Right ventricle myocardium superior (tissue), 1 donor: Measurements from ENCODE around the gene CHRD. TPM values are rescaled to one million over a fixed set of nuclear protein-coding genes. Genes with fewer than 3 reads are reported as not detected.
"Not testable (repeated sequence)": the region's sequence is repeated elsewhere in the genome, so short reads cannot be mapped to it uniquely, and the experiment has no call there.

Experiments
- ATAC-seq: fragments of 200-7000 bp; cut with Tn5 transposase; one replicate; pipeline ENCODE4 v1.9.1; 2020; ENCODE audit warnings: mild to moderate bottlenecking; ENCODE audit not compliant: poor library complexity
- DNase-seq: peaks from one replicate; pipeline ENCODE4 v3.0.0-alpha.2; 2020
- intact Hi-C: fragments of 100-400 bp; cut with DNase I; formaldehyde crosslinking; loops from one replicate; pipeline ENCODE4 v1.11.2; 2022
- long read RNA-seq: library from polyadenylated mRNA; unstranded; transcript quantifications from one replicate; pipeline ENCODE4 v2.0.0, GENCODE V29; 2021
- total RNA-seq: library from RNA; stranded (reverse); fragmentation: NEBNext Ultra II Directional; extraction: Animal tissue kit (Norgen Biotek cat#: 25700); gene quantifications from one replicate; pipeline ENCODE4 v1.2.1, GENCODE V29; 2021
- donor health status: DM: no; HTN: yes; CAD: no; lungs with severe emphysema.

CHRD gene
- total RNA-seq = 7.8 TPM
- long read RNA-seq, transcript CHRD-201 (23 exons, 3,521 nt) = major isoform, 5 of 30 reads
- long read RNA-seq, partial matches to known transcripts = 9 of 30 reads
- long read RNA-seq, other reads (novel, unspliced or antisense) = 15 of 30 reads

- intact Hi-C loops = no loop called here
- ATAC-seq (peak; percentile 62), DNase-seq (peak; percentile 66)
Observed at GRCh38 chr3:184379358-184380184, at the start of gene CHRD. TSS of gene CHRD (plus strand) at chr3:184380054. CDS start at chr3:184380319, 265 bp downstream.

GRCh38 chr3:184332370-184333090 is 47.3 kb upstream of the CHRD start:
- ATAC-seq (no peak), DNase-seq (no peak)
- intact Hi-C loops = no loop called here

GRCh38 chr3:184333190-184333589 is 46.7 kb upstream of the CHRD start:
- no peak for DNase-seq
- intact Hi-C loops = no loop called here

GRCh38 chr3:184333700-184334099 is 46.2 kb upstream of the CHRD start:
- no peak for ATAC-seq
- intact Hi-C loops = no loop called here

More at GRCh38 chr3:184333190-184333589, 46.7 kb upstream of the CHRD start:
- ATAC-seq = no peak

GRCh38 chr3:184334470-184335158 is 45.2 kb upstream of the CHRD start:
- no peak for ATAC-seq
- intact Hi-C loops = no loop called here
- no peak for DNase-seq

More at GRCh38 chr3:184333700-184334099, 46.2 kb upstream of the CHRD start:
- DNase-seq = no peak

GRCh38 chr3:184335291-184335660 is 44.6 kb upstream of the CHRD start:
- ATAC-seq (no peak), DNase-seq (no peak)
- intact Hi-C loops = no loop called here

- intact Hi-C loops = no loop called here
- DNase-seq = peak; percentile 94
- peak; percentile 78 for ATAC-seq
Observed at GRCh38 chr3:184335661-184336546, 44.0 kb upstream of the CHRD start.

GRCh38 chr3:184336547-184337398 is 43.1 kb upstream of the CHRD start:
- intact Hi-C loops = no loop called here
- DNase-seq (no peak), ATAC-seq (peak; percentile 54)

GRCh38 chr3:184337399-184337714 is 42.5 kb upstream of the CHRD start, which contains the start of gene FAM131A:
TSS of gene FAM131A (plus strand) at chr3:184337600. CDS start at chr3:184337631, 31 bp downstream.
- intact Hi-C loops = no loop called here
- peak; percentile 55 for ATAC-seq
- peak; percentile 81 for DNase-seq

GRCh38 chr3:184337981-184338380 is 41.9 kb upstream of the CHRD start:
- DNase-seq = no peak
- ATAC-seq = no peak
- intact Hi-C loops = no loop called here

GRCh38 chr3:184338511-184338945 is 41.3 kb upstream of the CHRD start:
- ATAC-seq = peak; percentile 25
- intact Hi-C loops = no loop called here
- DNase-seq = peak; percentile 88

GRCh38 chr3:184339001-184339400 is 40.9 kb upstream of the CHRD start:
- intact Hi-C loops = no loop called here
- DNase-seq (no peak), ATAC-seq (no peak)

GRCh38 chr3:184339451-184340135 is 40.3 kb upstream of the CHRD start:
- ATAC-seq, DNase-seq, intact Hi-C loops: not testable (repeated sequence)

GRCh38 chr3:184341925-184342324 is 37.9 kb upstream of the CHRD start:
- no peak for DNase-seq

GRCh38 chr3:184343200-184343876 is 36.5 kb upstream of the CHRD start:
- ATAC-seq = no peak
- DNase-seq = no peak
- intact Hi-C loops = no loop called here

More at GRCh38 chr3:184341925-184342324, 37.9 kb upstream of the CHRD start:
- no peak for ATAC-seq
- intact Hi-C loops = no loop called here
